ENCODE results near the gene ZNF580.

Gene ZNF580, protein sequence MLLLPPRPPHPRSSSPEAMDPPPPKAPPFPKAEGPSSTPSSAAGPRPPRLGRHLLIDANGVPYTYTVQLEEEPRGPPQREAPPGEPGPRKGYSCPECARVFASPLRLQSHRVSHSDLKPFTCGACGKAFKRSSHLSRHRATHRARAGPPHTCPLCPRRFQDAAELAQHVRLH

DNA sequence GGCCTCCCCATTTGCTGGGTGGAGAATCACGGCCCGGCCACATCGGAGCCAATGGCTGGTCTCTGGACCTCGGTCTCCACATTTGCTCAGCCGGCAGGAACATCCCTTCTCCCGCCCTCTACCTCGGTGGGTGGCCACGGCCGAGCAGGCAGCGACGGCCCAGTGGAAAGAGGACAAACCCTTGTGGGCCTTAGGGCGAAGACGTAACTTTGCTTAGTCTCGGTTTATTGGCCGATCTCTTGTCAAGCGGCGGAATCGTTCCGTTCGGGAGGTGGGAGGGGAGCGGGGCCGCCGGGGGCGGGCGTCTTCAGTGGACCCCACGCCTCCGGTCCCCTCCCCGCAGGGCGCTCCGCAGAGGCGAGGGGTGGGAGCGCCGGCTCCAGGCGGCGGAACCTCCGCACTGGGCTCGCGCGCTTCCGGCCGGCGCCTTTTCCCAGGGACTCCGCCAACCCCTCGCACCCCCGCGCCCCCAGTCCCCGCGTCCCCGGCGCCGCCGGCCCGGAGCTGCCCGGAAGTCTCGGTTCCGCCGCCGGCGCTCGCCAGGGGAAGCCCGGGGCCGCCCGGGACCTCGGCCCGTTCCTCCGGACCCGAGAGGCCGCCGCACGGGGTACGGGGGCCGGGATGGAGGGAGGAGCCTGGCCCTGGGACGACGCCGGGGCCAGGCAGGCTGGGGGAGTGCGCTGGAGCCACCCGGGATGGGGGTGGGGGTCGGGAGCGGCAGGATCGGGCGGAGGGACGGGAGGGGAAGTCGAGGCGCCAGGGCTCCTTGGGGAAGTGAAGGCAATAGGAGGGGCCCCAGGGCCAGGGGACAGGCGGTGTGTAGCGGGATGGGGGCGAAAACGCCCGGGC is at the start of gene ZNF580:
Gene ZNF580, plus strand, starts transcription at position 426 of the 849 bp plus-strand sequence. CDS start 1,507 bp downstream, outside the sequence.
- peak; percentile 80 for DNase-seq (ENCODE audit: low spot score)

DNA sequence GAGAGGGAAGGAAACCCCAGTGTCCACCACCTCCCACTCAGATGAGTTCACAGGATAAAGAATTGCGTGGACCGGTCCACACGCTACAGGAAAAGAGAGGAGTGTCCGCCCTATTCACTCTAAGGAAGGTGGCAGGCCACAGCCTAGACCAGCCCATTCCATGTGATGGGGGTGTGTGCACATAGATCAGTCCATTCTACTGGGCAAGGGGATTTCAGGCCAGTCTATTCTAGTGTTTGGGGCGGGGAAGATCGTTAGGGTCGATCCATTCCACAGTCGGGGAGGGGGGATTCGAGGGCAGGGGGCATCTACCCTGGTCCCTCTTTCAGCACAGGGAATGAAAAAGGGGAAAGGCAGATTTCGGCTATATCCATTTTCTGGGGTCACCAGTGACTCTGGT is 49.2 kb upstream of the ZNF580 start:
- DNase-seq (ENCODE audit: low spot score), result no peak

DNA sequence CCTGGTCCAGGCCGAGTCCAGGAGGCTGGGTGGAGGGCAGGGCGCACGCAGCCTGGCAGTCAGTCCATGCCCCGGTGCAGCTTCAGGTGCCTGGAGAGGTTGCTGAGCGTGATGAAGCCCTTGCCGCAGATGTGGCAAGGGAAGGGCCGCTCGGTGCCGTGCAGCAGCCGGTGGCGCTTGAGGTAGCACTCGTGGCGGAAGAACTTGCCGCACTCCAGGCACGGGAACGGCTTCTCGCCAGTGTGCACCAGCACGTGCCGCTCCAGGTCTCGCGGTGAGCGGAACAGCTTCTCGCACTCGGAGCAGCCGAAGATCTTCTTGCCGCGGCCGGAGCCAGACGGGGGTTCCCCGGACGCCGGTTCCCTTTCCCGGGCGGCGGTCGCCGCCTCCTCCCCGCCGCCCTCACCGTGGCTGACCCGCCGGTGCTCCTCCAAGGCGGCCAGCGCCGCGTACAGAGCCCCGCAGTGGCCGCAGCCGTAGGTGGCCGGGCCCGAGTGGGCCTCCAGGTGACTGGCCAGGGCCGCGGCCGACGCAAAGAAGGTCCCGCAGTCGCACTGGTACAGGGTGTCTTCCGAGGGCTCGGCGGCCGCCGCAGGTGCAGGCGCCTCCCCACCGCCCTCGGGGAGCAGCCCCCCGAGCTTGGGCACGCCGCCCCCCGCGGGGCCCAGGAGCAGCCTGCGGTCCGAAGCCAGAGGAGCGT is 48.3 kb upstream of the ZNF580 start:
- no peak for DNase-seq (ENCODE audit: low spot score)

DNA sequence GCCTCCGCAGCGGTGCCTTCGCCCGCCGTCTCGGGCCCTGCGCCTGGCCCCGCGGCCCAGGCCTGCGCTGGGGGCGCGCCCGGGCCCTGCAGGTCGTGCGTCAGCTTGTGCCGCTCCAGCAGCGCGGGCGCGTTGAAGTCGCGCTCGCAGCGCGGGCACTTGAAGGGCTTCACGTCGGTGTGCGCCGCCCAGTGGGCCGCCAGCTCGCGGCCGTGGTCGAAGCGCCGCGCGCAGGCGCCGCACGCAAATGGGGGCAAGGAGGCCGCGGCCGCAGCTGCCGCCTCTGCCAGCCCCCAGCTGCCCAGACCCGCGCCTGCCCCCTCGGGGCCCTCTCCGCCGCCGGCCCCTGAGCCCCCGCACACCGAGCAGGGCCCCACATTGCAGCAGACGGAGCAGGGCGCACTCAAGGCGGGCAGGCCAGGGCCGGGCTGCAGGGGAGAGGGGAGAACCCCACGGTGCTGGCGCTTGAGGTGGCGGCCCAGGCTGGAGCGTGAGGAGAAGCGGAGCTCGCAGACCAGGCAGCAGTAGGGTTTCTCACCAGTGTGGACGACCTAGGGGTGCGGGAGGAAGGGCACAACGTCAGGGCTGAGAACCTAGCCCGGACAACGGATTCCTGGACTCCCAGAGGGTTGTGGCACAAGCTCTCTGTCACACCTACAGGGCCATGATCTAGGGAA is 47.6 kb upstream of the ZNF580 start:
- DNase-seq (ENCODE audit: low spot score), result no peak

DNA sequence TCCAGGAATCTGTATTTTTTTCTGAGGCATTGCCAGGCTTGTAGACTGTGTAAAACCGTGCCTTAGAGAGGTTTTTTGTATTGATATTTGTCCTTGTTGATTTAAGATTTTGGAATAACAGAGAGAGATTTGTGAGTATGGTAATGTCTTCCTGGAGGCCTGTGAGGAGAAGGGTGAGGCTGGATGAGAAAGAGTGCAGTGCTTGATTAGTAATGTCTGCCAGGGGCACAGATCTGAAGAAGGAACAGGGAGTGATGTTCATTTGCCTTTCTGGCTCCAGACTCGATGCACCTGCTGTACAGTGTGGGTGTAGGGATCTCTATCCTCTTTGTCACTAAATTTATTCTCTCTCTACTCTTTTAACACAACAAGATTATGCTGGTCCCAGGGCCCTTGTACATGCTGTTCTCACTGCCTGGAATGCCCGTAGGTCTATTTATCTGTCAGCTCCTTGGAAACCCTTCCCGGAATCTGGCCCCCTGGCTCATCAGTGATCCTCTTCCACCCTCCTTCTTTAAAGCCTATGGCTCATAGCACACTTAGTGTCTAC is 45.7 kb upstream of the ZNF580 start:
- no peak for DNase-seq (ENCODE audit: low spot score)

DNA sequence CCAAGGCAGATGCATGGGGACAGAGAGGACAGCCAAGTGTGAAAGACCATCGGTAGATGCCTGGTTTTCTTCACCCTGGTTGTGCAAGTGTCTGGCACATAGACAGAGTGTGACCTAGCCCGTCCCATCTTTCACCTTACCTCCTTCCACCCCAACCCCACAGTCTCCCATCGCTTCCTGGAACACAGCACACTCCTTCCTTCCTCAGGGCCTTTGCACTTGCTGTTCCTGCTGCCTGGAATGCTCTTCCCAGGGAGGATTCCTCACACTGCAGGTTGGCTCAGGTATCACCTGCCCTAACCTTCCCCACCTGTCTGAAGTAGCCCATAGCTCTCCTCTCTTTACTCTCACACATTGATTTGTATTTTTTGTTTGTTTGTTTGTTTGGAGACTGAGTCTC is 44.5 kb upstream of the ZNF580 start:
- no peak for DNase-seq (ENCODE audit: low spot score)

DNA sequence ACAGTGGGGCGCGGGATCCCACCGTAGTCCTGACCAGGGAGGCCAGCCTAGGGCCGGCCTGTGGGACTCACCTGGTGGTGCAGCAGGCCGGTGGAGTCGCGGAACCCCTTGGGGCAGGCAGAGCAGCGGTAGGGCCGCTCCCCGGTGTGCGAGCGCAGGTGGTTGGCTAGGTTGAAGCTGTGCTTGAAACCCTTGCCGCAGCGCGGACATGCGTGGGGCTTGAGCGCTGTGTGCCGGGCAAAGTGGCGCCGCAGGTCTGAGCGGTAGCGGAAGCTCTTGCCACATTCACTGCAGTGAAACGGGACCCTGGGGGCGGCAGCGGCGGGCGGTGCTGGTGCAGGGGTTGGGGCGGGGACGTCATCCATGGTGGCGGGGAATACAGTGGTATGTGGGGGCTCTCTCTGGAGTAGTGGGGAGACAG is 43.3 kb upstream of the ZNF580 start:
- no peak for DNase-seq (ENCODE audit: low spot score)

DNA sequence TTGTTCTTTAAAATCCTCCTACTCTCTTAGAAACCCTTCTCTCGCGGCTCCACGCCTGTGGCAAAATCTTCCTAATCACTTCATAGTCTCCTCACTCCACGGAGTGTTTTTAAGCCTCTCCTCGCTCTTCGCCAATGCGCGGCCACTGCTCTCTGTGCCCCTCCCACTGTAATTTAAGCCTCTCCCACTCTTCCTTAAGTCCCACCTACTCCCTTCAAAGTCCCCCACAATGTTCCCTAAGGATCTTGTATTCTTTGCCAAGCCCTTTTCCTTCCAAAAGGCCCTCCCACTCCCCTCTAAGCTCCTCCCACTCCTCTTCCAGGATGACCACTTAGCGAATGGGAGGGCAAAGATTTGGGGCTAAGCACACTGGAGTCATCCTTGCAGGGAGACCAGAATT is 42.8 kb upstream of the ZNF580 start:
- DNase-seq (ENCODE audit: low spot score), result no peak

DNA sequence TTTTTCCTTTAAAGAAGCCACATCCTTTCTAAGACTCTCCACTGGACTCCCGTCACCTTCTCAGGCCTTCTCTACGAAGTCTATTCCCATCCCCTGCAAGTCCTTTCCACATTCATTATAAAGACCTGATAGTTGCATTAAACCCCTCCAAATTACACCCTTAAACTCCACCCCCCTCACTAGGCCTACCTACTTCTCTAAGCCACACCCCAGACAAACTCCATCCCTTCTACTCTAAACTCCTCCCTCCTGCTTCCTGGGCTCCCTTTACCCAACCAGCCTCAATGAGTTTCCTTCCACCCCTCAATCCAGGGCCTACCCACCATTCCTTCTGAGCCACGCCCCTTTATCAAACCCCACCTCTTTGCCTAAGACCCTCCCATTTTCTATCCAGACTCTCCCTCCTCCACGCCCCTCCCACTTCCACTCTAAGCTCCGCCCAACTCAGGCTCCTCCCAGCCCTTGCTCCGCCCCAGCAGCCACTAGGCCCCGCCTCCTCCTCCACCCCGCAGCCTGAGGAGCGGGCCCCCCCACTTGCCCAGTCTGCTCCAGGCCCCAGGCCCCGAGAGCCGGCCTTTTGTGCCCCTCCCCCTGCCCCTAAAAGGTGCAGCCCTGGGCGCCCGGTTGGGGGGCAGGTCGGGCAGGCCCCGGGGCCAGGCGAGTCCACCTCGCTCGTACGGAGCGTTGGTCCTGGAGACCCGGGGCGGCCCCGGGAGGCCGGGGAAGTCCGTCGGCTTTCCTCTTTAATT is 41.9 kb upstream of the ZNF580 start:
- peak; percentile 95 for DNase-seq (ENCODE audit: low spot score)

DNA sequence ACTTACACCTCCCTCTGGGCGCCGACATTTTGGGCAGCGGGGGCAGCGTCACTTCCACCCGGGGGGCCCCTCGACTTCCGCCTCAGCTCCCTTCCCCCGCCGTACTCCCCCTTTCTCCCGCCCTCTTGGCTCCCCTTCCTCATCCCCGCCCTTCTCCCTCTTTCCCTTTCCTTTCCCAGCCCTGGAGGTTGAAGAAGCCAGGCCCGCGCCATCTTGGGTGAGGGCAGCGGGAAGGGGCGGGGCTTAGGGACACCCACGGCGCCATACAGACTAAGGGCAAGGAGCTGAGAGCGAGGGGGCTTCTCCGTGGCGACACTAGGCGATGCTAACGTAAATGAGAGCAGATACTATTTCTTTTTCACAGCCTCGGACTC is 41.3 kb upstream of the ZNF580 start, which contains the start of gene FIZ1:
Gene FIZ1, minus strand, starts transcription at position 50 of the 374 bp plus-strand sequence. CDS start 1,652 bp downstream, outside the sequence.
- peak; percentile 99 for DNase-seq (ENCODE audit: low spot score)

DNA sequence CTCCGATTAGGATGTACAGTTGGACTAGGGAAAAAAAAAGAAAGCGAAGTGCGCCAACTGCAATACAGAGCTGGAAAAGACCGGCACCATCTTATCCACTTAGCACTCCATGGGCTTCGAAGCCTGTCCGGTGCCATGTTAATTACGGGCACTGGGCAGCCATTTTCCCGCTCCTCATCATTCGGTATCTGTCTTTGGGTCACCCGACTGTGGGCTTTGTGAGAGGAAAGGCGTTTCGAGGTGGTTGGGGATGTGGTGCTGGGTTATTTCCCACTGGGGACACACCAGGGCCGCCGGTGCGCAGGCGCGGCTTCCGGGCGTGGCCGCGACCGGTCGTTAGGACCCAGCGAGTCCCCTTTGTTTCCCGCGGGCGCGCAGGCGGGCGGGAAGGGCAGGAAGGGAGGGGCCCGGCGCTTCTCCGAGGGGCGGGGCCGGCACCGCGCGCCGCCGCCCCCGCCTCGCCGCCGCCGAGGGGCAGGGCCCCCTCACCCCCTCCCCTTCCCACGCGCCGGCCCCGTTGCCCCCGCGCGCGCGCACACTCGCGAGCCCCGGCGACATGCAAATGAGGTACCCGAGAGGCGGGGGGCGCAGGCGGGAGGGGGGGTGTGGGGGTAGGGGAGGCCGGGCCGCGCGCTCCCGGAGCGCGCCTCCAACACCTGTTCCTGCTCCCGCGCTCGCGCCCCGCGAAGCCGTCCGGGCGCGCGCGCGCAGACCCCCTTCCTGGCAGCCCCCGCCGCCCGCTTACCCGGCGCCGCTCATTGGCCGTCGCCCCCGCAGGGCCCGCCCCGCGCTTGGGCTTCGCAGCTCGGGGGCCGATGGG is 40.8 kb upstream of the ZNF580 start, which contains the start of gene ZNF524:
Gene ZNF524, plus strand, starts transcription at position 447 of the 820 bp plus-strand sequence. CDS start 1,825 bp downstream, outside the sequence.
- DNase-seq (ENCODE audit: low spot score), result peak; percentile 91

DNA sequence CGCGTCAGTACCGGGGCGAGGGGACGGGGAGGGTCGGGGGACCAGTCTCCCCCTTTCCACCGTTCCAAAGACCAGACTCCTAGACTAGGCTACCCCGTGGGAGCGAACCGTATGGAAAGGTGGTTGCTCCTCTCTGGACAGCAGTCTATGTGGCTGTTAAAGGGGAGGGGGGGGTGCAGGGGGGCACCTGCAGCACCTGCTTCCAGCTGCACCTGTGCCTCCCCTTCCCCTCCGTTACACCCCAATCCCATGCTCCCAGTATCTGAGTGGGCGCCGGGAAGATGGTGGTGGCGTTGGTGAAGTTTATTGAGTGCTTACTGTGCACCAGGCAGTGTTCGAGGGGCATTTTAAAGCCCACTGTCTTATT is 40.2 kb upstream of the ZNF580 start:
- DNase-seq (ENCODE audit: low spot score), result no peak

DNA sequence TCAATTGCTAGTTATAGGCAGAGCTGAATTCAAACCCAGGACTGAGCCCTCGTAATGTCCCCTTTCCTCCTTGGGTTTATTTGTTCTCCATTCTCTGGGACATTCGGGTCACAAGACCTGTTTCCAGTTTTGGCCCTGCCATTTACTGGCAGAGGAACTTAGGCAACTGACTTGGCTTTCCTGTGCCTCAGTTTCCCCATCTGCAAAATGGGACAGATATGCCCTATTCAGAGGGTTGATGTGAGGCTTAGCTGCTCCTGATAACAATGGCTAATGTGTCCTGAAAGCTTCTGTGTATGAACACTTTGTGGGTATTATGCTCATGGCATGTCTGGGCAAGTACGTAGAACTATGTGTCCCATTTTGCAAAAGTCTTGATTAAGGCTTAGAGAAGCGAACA is 39.7 kb upstream of the ZNF580 start:
- DNase-seq (ENCODE audit: low spot score), result no peak

DNA sequence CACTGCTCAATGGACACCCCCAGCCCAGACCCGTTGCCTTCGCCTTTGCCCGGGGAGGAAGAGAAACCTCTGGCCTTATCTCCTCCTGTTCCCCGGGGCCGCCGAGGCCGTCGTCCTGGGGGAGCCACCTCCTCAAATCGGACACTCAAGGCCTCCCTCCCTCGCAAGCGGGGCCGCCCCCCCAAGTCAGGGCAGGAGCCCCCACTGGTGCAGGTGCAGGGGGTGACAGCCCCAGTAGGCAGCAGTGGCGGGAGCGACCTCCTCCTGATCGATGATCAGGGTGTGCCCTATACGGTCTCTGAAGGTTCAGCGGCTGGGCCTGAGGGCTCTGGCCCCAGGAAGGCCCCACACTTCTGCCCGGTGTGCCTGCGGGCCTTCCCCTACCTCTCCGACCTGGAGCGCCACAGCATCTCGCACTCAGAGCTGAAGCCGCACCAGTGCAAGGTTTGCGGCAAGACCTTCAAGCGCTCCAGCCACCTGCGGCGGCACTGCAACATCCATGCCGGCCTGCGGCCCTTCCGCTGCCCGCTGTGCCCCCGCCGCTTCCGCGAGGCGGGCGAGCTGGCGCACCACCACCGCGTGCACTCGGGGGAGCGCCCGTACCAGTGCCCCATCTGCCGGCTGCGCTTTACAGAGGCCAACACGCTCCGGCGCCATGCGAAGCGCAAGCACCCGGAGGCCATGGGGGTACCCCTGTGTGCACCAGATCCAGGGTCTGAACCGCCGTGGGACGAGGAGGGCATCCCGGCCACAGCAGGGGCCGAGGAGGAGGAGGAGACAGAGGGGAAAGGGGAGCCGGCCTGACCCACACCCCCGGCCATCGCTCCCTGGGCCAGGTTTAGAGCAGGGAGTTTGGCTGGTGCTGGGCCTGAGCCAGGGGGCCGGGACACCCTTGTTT is 38.4 kb upstream of the ZNF580 start:
- DNase-seq (ENCODE audit: low spot score), result no peak

DNA sequence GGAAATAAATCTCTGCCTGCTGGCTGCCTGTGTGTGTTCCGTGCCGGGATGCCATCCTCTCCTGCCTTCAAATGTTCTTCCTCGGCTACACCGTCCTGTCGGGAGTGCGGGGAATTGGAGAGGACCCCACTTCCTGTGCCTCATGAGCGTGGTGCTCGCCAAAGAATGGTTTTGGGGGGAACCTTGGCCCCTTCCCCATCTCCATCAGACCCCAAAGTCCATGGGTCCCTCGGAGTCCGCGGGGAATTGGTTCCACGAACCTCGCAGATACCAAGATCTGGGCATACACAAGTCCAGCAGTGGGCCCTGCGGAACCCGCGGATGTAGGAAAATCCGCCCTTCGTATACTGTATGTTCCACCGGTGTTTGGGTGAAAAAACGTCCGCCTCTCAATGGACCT is 37.7 kb upstream of the ZNF580 start:
- DNase-seq (ENCODE audit: low spot score), result no peak

DNA sequence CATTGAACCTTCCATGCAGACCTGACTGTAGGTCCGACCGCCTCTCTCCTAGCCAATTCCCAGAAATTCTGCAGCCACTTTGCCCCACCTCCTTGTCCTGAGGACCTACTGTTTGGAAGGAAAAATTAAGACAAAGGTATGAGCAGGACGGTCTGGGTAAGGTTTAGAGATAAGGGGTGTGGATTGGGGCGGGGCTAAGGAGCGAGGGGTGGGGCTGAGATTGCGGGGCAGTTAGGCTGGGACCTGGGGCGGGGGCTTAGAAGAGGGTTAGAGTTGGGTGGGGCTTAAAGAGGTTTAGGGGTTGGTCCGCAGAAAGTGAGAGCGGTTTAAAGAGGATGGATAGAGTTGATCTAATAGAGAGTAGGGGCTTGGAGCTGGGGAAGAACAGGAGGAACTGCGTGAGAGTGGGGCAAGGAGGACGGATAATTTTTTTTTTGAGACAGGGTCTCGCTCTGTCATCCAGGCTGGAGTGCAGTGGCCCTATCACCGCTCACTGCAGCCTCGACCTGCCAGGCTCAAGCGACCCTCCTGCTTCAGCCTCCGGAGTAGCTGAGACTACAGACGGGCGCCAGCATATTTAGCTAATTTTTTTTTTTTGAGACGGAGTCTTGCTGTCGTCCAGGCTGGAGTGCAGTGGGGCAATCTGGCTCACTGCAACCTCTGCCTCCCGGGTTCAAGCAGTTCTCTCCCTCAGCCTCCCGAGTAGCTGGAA is 37.1 kb upstream of the ZNF580 start:
- DNase-seq (ENCODE audit: low spot score), result no peak

DNA sequence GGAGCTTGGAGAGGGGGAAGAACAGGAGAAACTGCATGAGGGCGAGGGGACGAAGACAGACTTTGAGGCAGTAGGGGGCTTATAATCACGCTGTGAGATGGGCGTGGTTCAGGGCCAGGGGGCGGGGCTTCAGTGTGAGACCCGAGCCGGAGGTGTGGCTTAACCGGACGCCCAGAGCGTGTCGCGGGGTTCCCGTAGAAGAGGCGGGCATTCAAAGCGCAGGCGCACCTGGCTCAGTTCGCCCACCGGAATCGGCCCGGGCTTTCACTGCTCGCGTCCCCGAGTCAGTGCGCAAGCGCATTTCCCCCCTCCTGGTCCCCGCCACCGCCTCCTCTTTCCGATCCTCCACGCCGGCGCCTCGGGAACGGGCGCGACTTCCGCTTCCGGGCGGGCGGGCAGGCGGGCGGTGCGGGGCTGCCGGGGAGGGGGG is 35.6 kb upstream of the ZNF580 start:
- peak; percentile 96 for DNase-seq (ENCODE audit: low spot score)

DNA sequence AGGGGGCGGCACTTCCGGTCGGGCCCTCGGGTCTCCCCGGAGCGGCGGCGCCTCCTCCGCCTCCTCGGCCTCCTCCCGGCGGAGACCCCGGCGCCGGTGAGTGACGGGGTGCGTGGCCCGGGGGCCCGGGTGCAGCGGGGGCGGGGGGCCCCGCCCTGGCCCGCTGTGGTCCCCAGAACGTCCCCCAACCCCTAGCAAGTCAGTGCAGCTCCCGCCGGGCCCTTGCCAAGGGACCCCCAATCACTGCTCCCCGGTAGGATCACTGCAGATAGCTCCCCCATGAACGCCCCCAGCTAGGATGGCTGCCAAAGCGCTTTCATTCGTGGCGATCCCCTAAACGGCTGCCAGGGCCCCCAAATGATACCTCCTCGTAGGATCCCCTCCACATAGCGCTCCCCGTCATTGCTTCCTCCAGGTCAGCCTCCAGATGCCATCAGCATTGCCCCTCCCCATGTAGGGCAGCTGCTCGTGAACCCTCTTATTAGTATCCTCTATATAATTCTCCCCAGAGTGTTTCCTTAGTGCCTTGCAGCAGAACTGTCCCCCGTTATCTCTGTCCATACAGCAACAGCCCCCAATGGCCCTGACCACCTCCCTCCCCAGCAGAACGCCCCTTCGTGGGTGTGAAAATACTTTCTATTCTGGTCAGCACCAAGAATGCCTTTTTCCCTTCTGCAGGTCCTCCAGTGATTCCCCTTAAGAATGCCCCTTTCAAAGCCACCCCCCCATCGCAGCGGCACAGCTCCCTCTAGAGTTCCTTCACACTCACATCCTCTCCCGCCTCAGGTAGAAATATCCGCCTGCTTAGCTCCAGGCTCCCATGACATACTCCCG is 34.9 kb upstream of the ZNF580 start, which contains the start of gene ZNF865:
Gene ZNF865, plus strand, starts transcription at position 11 of the 834 bp plus-strand sequence. CDS start 7,972 bp downstream, outside the sequence.
- DNase-seq (ENCODE audit: low spot score), result peak; percentile 88
